HG02981 (cell line): ENCODE results near the gene SMIM35.

Source experiments
- ATAC-seq: cut with Tn5 transposase; IDR thresholded peaks from one replicate; pipeline ENCODE4 v1.9.1; 2021; ENCODE audit warnings: mild to moderate bottlenecking, moderate library complexity; ENCODE audit not compliant: unreplicated experiment

Gene SMIM35

GRCh38 chr11:117969160-117969991 lies 117.4 kb downstream of the SMIM35 start:
- ATAC-seq: no peak

DNA sequence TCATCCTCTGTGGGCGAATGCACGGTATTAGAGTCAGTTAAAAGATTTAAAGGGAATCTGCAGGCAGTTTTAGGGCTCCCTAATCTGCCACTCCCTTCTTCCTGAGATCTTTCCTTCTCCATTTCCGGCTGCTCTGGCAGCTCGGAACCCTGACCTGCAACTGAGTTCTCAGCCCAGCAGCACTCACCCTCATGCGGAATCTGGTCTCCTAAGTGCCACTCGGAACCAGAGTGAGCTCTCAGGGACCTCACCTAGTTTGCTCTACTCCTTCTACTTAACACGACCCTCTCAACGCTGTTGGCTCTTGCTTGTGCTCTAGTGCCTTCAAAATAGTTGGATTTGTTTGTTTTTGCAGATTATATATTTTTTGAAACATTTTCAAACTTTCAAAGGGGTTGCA lies 119.9 kb downstream of the SMIM35 start:
- ATAC-seq: no peak

DNA sequence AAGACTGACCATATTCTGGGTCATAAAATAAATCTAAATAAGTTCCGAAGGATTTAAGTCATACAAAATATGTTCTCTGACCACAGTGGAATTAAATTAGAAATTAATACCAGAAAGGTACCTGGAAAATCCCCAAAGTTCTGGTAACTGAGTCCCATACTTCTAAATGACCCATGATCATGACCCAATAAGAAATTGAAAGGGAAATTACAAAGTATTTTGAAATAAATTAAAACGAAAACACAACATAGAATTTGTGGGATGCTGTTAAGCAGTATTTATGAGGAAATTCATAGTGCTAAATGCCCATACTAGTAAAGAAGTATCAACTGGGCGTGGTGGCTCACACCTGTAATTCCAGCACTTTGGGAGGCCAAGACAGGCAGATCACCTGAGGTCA lies 123.9 kb downstream of the SMIM35 start:
- ATAC-seq: no peak

GRCh38 chr11:117961896-117962295 lies 124.9 kb downstream of the SMIM35 start:
- ATAC-seq: no peak

GRCh38 chr11:117960406-117960805 lies 126.4 kb downstream of the SMIM35 start:
- no peak for ATAC-seq

- no peak for ATAC-seq
These were observed 127.2 kb downstream of the SMIM35 start for GRCh38 chr11:117959438-117960149.

DNA sequence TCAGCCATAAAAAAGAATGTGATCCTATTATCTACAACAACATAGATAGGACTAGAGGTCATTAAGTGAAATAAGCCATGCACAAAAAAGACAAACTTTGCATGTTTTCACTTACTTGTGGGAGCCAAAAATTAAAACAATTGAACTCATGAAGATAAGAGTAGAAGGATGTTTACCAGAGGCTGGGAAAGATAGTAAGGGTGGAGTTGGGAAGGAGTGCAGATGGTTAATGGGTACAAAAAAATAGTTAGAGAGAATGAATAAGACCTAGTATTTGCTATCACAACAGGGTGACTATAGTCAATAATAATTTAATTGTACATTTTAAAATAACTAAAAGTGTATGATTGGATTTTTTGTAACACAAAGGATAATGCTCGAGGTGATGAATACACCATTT lies 127.8 kb downstream of the SMIM35 start:
- ATAC-seq: no peak
